Ishikawa (cell line): Measurements from ENCODE around the gene SLC30A10.

ENCODE experiments used
- CEBPB ChIP-seq: IDR thresholded peaks from 2 replicates; pipeline ENCODE4 v1.6.1; 2012
- CREB1 ChIP-seq: IDR thresholded peaks from 2 replicates; pipeline ENCODE4 v1.6.1; 2012; ENCODE audit warnings: low read depth
- EGR1 ChIP-seq: IDR thresholded peaks from 2 replicates; pipeline ENCODE4 v1.6.1; 2012
- EP300 ChIP-seq: IDR thresholded peaks from 2 replicates; pipeline ENCODE4 v1.6.1; 2012; ENCODE audit warnings: borderline replicate concordance
- FOXM1 ChIP-seq: IDR thresholded peaks from 2 replicates; pipeline ENCODE4 v1.6.1; 2012; ENCODE audit warnings: low read depth, borderline replicate concordance
- MAX ChIP-seq: IDR thresholded peaks from 2 replicates; pipeline ENCODE4 v1.6.1; 2012
- NFIC ChIP-seq: IDR thresholded peaks from 2 replicates; pipeline ENCODE4 v1.6.1; 2012
- RAD21 ChIP-seq: IDR thresholded peaks from 2 replicates; pipeline ENCODE4 v1.6.1; 2012; ENCODE audit warnings: low read depth
- REST ChIP-seq: IDR thresholded peaks from 2 replicates; pipeline ENCODE4 v1.6.1; 2012; ENCODE audit warnings: low read depth, mild to moderate bottlenecking
- TAF1 ChIP-seq: IDR thresholded peaks from 2 replicates; pipeline ENCODE4 v1.6.1; 2012; ENCODE audit warnings: low read depth, mild to moderate bottlenecking
- TCF12 ChIP-seq: IDR thresholded peaks from 2 replicates; pipeline ENCODE4 v1.6.1; 2012; ENCODE audit warnings: low read depth
- TEAD4 ChIP-seq: IDR thresholded peaks from 2 replicates; pipeline ENCODE4 v1.6.1; 2012
- USF1 ChIP-seq: IDR thresholded peaks from 2 replicates; pipeline ENCODE4 v1.6.1; 2012
- YY1 ChIP-seq: IDR thresholded peaks from 2 replicates; pipeline ENCODE4 v1.6.1; 2012; ENCODE audit warnings: low read depth
- ZBTB7A ChIP-seq: IDR thresholded peaks from 2 replicates; pipeline ENCODE4 v1.6.1; 2012; ENCODE audit warnings: low read depth

Gene SLC30A10

GRCh38 chr1:219916257-219916656, 12.1 kb downstream of the SLC30A10 start:
- TF ChIP-seq EGR1, result no peak
- no peak for TF ChIP-seq TAF1
- TF ChIP-seq TCF12, result no peak
- no peak for TF ChIP-seq FOXM1
- no peak for TF ChIP-seq USF1
- TF ChIP-seq MAX, result no peak
- TF ChIP-seq ZBTB7A, result no peak
- no peak for TF ChIP-seq CEBPB
- TF ChIP-seq EP300, result no peak
- no peak for TF ChIP-seq YY1
- TF ChIP-seq RAD21, result no peak
- TF ChIP-seq CREB1, result no peak
- TF ChIP-seq NFIC, result no peak

GRCh38 chr1:219913005-219913770, 15.2 kb downstream of the SLC30A10 start:
- TF ChIP-seq EP300 (no peak), CEBPB (no peak), FOXM1 (no peak), REST (no peak), RAD21 (no peak), EGR1 (no peak), TEAD4 (no peak), USF1 (no peak), TCF12 (no peak), CREB1 (no peak), ZBTB7A (no peak)

GRCh38 chr1:219910716-219911115, 17.6 kb downstream of the SLC30A10 start:
- no peak for TF ChIP-seq CEBPB

- TF ChIP-seq FOXM1 (no peak), CREB1 (no peak), NFIC (no peak), USF1 (no peak)
Measured at GRCh38 chr1:219909476-219909875, 18.9 kb downstream of the SLC30A10 start.

- TF ChIP-seq TEAD4 (no peak), YY1 (no peak), CREB1 (no peak), FOXM1 (no peak), CEBPB (no peak), TCF12 (no peak), REST (no peak), EGR1 (no peak), TAF1 (no peak), USF1 (no peak), ZBTB7A (no peak)
Measured at GRCh38 chr1:219908170-219908569, 20.2 kb downstream of the SLC30A10 start.

- TF ChIP-seq MAX (no peak), TEAD4 (no peak), REST (no peak), ZBTB7A (no peak), RAD21 (no peak), NFIC (no peak), YY1 (no peak), CEBPB (no peak), USF1 (no peak), TAF1 (no peak), TCF12 (no peak), CREB1 (no peak), EGR1 (no peak), FOXM1 (no peak), EP300 (no peak)
Measured at GRCh38 chr1:219907772-219908070, 20.6 kb downstream of the SLC30A10 start.
